ENCODE data around the gene KSR2.

DNA sequence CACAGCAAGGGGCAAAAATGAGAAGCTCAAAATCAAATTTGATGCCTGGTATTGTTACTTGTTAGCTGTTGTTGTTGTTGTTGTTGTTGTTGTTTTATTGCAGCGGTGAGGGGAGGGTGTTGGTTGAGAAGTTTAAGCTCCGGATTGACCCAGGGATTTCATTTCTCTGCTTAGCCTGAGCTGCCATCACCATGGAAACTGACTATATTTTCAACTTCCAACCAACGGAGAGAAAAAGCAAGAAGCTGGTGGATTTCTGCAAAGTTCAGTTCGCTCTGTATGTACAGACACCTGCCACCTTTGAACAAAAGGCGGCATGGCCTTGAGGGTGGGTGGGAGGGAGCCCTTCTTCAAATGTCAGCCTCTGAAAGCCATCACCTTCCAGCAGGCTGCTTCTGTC lies 412.9 kb downstream of the KSR2 start:
- TF ChIP-seq POLR2A (IDR thresholded peaks at IDR 0.05; ENCODE audit: low read length) (no peak), GATA1 (IDR thresholded peaks at IDR 0.05; ENCODE audit: low read depth, low read length) (no peak)

Measured in erythroblast (primary cell).